H1 (cell line): ENCODE data around the gene FRMD4B. TPM values are rescaled to one million over a fixed set of nuclear protein-coding genes. Genes with fewer than 3 reads are reported as not detected.

Experiments
- CTCF ChIP-seq, 3 experiments: IDR thresholded peaks; 1 replicate in 2 of 3; 2 replicates in 1 of 3; pipeline versions ENCODE4 v1.5.1 to v1.6.1; 2011; ENCODE audit warnings: low read length in 3 of 3, mild to moderate bottlenecking in 3 of 3, inconsistent platforms in 2 of 3, low read depth in 1 of 3, moderate library complexity in 1 of 3; ENCODE audit not compliant: insufficient read depth in 1 of 3; ENCODE audit errors: control extremely low read depth in 1 of 3
- GABPA ChIP-seq: IDR thresholded peaks from 2 replicates; pipeline ENCODE4 v1.6.1; 2011; ENCODE audit warnings: mild to moderate bottlenecking, low read length, moderate library complexity, borderline replicate concordance; ENCODE audit not compliant: insufficient read depth
- NRF1 ChIP-seq: IDR thresholded peaks from 2 replicates; pipeline ENCODE4 v1.6.1; 2011; ENCODE audit warnings: mild to moderate bottlenecking, low read depth, low read length, improper control_type of control experiment
- PHF8 ChIP-seq: fragments of 200-600 bp; sonication (generic); conservative IDR thresholded peaks from 2 replicates; pipeline ENCODE4 v1.7.1; 2012; ENCODE audit warnings: low read depth, mild to moderate bottlenecking, inconsistent platforms, low read length, moderate library complexity
- RNF2 ChIP-seq: fragments of 200-900, 300-1000 bp; sonication (generic); IDR thresholded peaks from 2 replicates; pipeline ENCODE4 v1.7.1; 2016; ENCODE audit warnings: borderline replicate concordance, low read depth, mild to moderate bottlenecking, antibody characterized with exemption, low read length; ENCODE audit not compliant: poor library complexity, severe bottlenecking; ENCODE audit errors: missing control alignments
- SIRT6 ChIP-seq: IDR thresholded peaks from one replicate; pipeline ENCODE4 v1.7.1; 2012; ENCODE audit warnings: low read length, inconsistent platforms
- SP1 ChIP-seq: IDR thresholded peaks from 2 replicates; pipeline ENCODE4 v1.6.1; 2011; ENCODE audit warnings: low read depth, low read length
- USF2 ChIP-seq: IDR thresholded peaks from 2 replicates; pipeline ENCODE4 v1.6.1; 2011; ENCODE audit warnings: low read length, improper control_type of control experiment
- polyA plus RNA-seq, 7 experiments: library from polyadenylated mRNA; depleted of rRNA in 3 of 7; stranded (reverse) in 5 of 7; unstranded in 2 of 7; fragments of >200 nt in 5 of 7; fragments of 200-250 nt in 2 of 7; gene quantifications; 1 replicate in 5 of 7; 2 replicates in 1 of 7; 4 replicates in 1 of 7; pipeline versions ENCODE4 v1.2.1 to v1.2.3, GENCODE V29; 2011 to 2013; ENCODE audit warnings: missing spikeins in 2 of 7, mixed read lengths in 2 of 7
- total RNA-seq: library from RNA; stranded (reverse); fragmentation: NEBNext Ultra II Directional; extraction: Animal tissue kit (Norgen Biotek cat#: 25700); gene quantifications from 2 replicates; pipeline ENCODE4 v1.2.1, GENCODE V29; 2021

FRMD4B gene
- total and polyA plus RNA-seq, 2 of the 8 experiments (the other 6 are each of a cell fraction or from before 2014, with no cell fraction given), result 2.7 to 7.2 TPM

GRCh38 chr3:69128509-69128908 lies 257.4 kb downstream of the FRMD4B start (continued):
- TF ChIP-seq CTCF (IDR thresholded peaks at IDR 0.05; ENCODE audit: control extremely low read depth in 1 of 3, insufficient read depth in 1 of 3, low read depth in 1 of 3, low read length in 3 of 3), result no peak
- TF ChIP-seq NRF1, result no peak
- TF ChIP-seq PHF8, result no peak
- TF ChIP-seq SP1, result no peak
- TF ChIP-seq SIRT6, result no peak
- TF ChIP-seq RNF2, result no peak
- no peak for TF ChIP-seq USF2
- TF ChIP-seq GABPA, result no peak
